CD4-positive, alpha-beta T cell (primary cell): ENCODE measurements around the gene PHKB. TPM values are rescaled to one million over a fixed set of nuclear protein-coding genes. Genes with fewer than 3 reads are reported as not detected.
"Not testable (repeated sequence)": the region's sequence is repeated elsewhere in the genome, so short reads cannot be mapped to it uniquely, and the experiment has no call there.

Source experiments
- ATAC-seq: fragments of 200-7000 bp; cut with Tn5 transposase; one replicate; pipeline ENCODE4 v1.10.0; 2022; ENCODE audit warnings: mild to moderate bottlenecking; ENCODE audit not compliant: poor library complexity
- CTCF ChIA-PET: fragments of 350-600 bp; sonication (Branson Sonifier 250); formaldehyde crosslinking; loops from one replicate; lab custom pipeline; 2021; ENCODE audit warnings: antibody characterized with exemption, inconsistent platforms; lab: Charles Lee
- POLR2A ChIA-PET: fragments of 350-600 bp; sonication (Branson Sonifier 250); formaldehyde crosslinking; loops from one replicate; lab custom pipeline; 2021; ENCODE audit warnings: antibody characterized with exemption, inconsistent platforms; lab: Charles Lee
- DNase-seq, 14 experiments: peaks; one replicate each; pipeline ENCODE4 v3.0.0-alpha.2; 2013 to 2020; ENCODE audit warnings: mixed read lengths in 2 of 14
- H3K27ac ChIP-seq, 2 donors: one replicate each; pipeline versions ENCODE4 v1.5.1 to v1.7.0; 2013; ENCODE audit warnings: low read length in 2 of 2, low read depth in 1 of 2, mild to moderate bottlenecking in 1 of 2
- H3K27me3 ChIP-seq, 2 experiments: 1 replicate in 1 of 2; 2 replicates in 1 of 2; pipeline versions ENCODE4 v1.6.1 to v1.7.0; 2013; ENCODE audit warnings: low read length in 2 of 2, control low read depth in 1 of 2, mild to moderate bottlenecking in 1 of 2, moderate library complexity in 1 of 2; ENCODE audit not compliant: insufficient read depth in 2 of 2, control insufficient read depth in 1 of 2
- H3K36me3 ChIP-seq: one replicate; pipeline ENCODE4 v1.6.1; 2013; ENCODE audit warnings: low read length, control low read depth; ENCODE audit not compliant: insufficient read depth
- H3K4me1 ChIP-seq: one replicate; pipeline ENCODE4 v1.6.1; 2013; ENCODE audit warnings: low read length, control low read depth; ENCODE audit not compliant: insufficient read depth
- H3K4me3 ChIP-seq: one replicate; pipeline ENCODE4 v1.5.1; 2013; ENCODE audit warnings: mild to moderate bottlenecking, low read length, moderate library complexity
- H3K9me3 ChIP-seq, 2 experiments: 1 replicate in 1 of 2; 2 replicates in 1 of 2; pipeline versions ENCODE4 v1.6.1 to v1.7.0; 2013; ENCODE audit warnings: low read length in 2 of 2, mild to moderate bottlenecking in 2 of 2, control low read depth in 1 of 2, moderate library complexity in 1 of 2; ENCODE audit not compliant: control insufficient read depth in 1 of 2, insufficient read depth in 1 of 2
- H3K27ac Mint-ChIP-seq: one replicate; pipeline ENCODE4 v1.8.0; 2020; ENCODE audit warnings: mixed read lengths
- H3K27me3 Mint-ChIP-seq: one replicate; pipeline ENCODE4 v1.8.0; 2021; ENCODE audit warnings: mixed read lengths
- H3K36me3 Mint-ChIP-seq: one replicate; pipeline ENCODE4 v1.8.0; 2021; ENCODE audit warnings: low read depth, mixed read lengths
- H3K4me1 Mint-ChIP-seq: one replicate; pipeline ENCODE4 v1.8.0; 2021; ENCODE audit warnings: low read depth, mixed read lengths
- H3K4me3 Mint-ChIP-seq: one replicate; pipeline ENCODE4 v1.8.0; 2020; ENCODE audit warnings: mild to moderate bottlenecking, mixed read lengths
- H3K9me3 Mint-ChIP-seq: one replicate; pipeline ENCODE4 v1.8.0; 2020; ENCODE audit warnings: mixed read lengths
- CTCF ChIP-seq: fragments of 200-600 bp; IDR thresholded peaks from one replicate; pipeline ENCODE4 v1.8.0; 2022; ENCODE audit warnings: antibody characterized with exemption, mild to moderate bottlenecking
- intact Hi-C, 2 experiments: fragments of 100-400 bp; cut with DNase I in 1 of 2; cut with micrococcal nuclease in 1 of 2; formaldehyde crosslinking; loops; one replicate each; pipeline versions ENCODE4 v1.15.1 to v1.9.0; 2023 to 2025; cut with DNase I, micrococcal nuclease
- total RNA-seq, 174 experiments: library from RNA in 2 of 174; stranded (reverse) in 2 of 174; gene quantifications; one replicate each; pipeline ENCODE4 v1.2.3 and lab custom pipeline; 2021 to 2026

Gene PHKB
- total RNA-seq, 2 experiments from 2014 or later = 28.8 to 31.3 TPM

- H3K36me3 ChIP-seq = peaks cover 45% of the 10 kb centered on the region
- CTCF ChIA-PET = no interaction called here
Measured at GRCh38 chr16:47424846-47425245, 36.3 kb upstream of the PHKB start.

GRCh38 chr16:47426806-47427205, 34.3 kb upstream of the PHKB start:
- POLR2A ChIA-PET = no interaction called here
- no peak for ATAC-seq
- Histone ChIP-seq H3K27me3 (no peaks in the 10 kb centered on the region), H3K9me3 (no peaks in the 10 kb centered on the region), H3K4me1 (no peaks in the 10 kb centered on the region), H3K36me3 (peaks cover 43% of the 10 kb centered on the region), H3K4me3 (no peak overlapping the region), H3K27ac (no peak overlapping the region)
- H3K9me3 Mint-ChIP-seq = peaks cover 2% of the 10 kb centered on the region
- no peak overlapping the region for H3K27ac Mint-ChIP-seq
- peaks cover 72% of the 10 kb centered on the region for H3K36me3 Mint-ChIP-seq
- TF ChIP-seq CTCF = no peak
- H3K4me1 Mint-ChIP-seq = no peaks in the 10 kb centered on the region
- no peaks in the 10 kb centered on the region for H3K27me3 Mint-ChIP-seq
- CTCF ChIA-PET = no interaction called here
- no peak for DNase-seq
- H3K4me3 Mint-ChIP-seq = no peak overlapping the region
- intact Hi-C loops = no loop called here

More at GRCh38 chr16:47424846-47425245, 36.3 kb upstream of the PHKB start:
- ATAC-seq = no peak
- Mint-ChIP-seq H3K27ac (no peak overlapping the region), H3K27me3 (no peaks in the 10 kb centered on the region), H3K4me1 (no peaks in the 10 kb centered on the region), H3K36me3 (peaks cover 78% of the 10 kb centered on the region), H3K9me3 (peaks cover 2% of the 10 kb centered on the region), H3K4me3 (no peak overlapping the region)
- no peaks in the 10 kb centered on the region for H3K4me1 ChIP-seq
- H3K27me3 ChIP-seq = no peaks in the 10 kb centered on the region
- no peak for TF ChIP-seq CTCF
- no peak for DNase-seq
- H3K27ac ChIP-seq = no peak overlapping the region
- no peaks in the 10 kb centered on the region for H3K9me3 ChIP-seq
- POLR2A ChIA-PET = no interaction called here
- H3K4me3 ChIP-seq = no peak overlapping the region
- intact Hi-C loops = no loop called here

GRCh38 chr16:47431960-47432359, 29.2 kb upstream of the PHKB start:
- CTCF ChIA-PET = no interaction called here
- H3K27me3 Mint-ChIP-seq = no peaks in the 10 kb centered on the region
- no peaks in the 10 kb centered on the region for H3K9me3 Mint-ChIP-seq

GRCh38 chr16:47434274-47434673, 26.9 kb upstream of the PHKB start:
- H3K9me3 Mint-ChIP-seq, H3K27ac ChIP-seq, H3K36me3 ChIP-seq, H3K4me3 Mint-ChIP-seq, H3K27ac Mint-ChIP-seq, H3K27me3 Mint-ChIP-seq, H3K27me3 ChIP-seq, CTCF ChIA-PET, intact Hi-C loops, H3K4me1 ChIP-seq, DNase-seq, H3K4me3 ChIP-seq, ATAC-seq, POLR2A ChIA-PET, H3K9me3 ChIP-seq: not testable (repeated sequence)
- peaks cover 14% of the 10 kb centered on the region for H3K4me1 Mint-ChIP-seq
- peaks cover 52% of the 10 kb centered on the region for H3K36me3 Mint-ChIP-seq

More at GRCh38 chr16:47431960-47432359, 29.2 kb upstream of the PHKB start:
- intact Hi-C loops = no loop called here
- Mint-ChIP-seq H3K27ac (no peak overlapping the region), H3K4me3 (no peak overlapping the region), H3K4me1 (peaks cover 8% of the 10 kb centered on the region), H3K36me3 (peaks cover 47% of the 10 kb centered on the region)
- H3K36me3 ChIP-seq = peaks cover 25% of the 10 kb centered on the region
- no peak for DNase-seq
- no peaks in the 10 kb centered on the region for H3K9me3 ChIP-seq
- no peaks in the 10 kb centered on the region for H3K4me1 ChIP-seq
- TF ChIP-seq CTCF = no peak
- H3K4me3 ChIP-seq = no peak overlapping the region
- no peak overlapping the region for H3K27ac ChIP-seq
- ATAC-seq = no peak
- POLR2A ChIA-PET = no interaction called here
- no peaks in the 10 kb centered on the region for H3K27me3 ChIP-seq

GRCh38 chr16:47440066-47440465, 21.1 kb upstream of the PHKB start:
- H3K36me3 ChIP-seq, intact Hi-C loops, H3K27ac Mint-ChIP-seq, H3K27me3 ChIP-seq, H3K4me1 ChIP-seq, CTCF ChIA-PET, H3K9me3 ChIP-seq, H3K9me3 Mint-ChIP-seq, H3K27ac ChIP-seq, ATAC-seq, DNase-seq, H3K4me3 ChIP-seq, H3K27me3 Mint-ChIP-seq, H3K4me3 Mint-ChIP-seq, POLR2A ChIA-PET: not testable (repeated sequence)
- Mint-ChIP-seq H3K36me3 (peaks cover 68% of the 10 kb centered on the region), H3K4me1 (peaks cover 30% of the 10 kb centered on the region)
